Loucy (cell line): ENCODE measurements around the gene FUT7.

ENCODE experiments used
- H2AFZ ChIP-seq: fragments of 200-600 bp; sonication (generic); 2 replicates; pipeline ENCODE4 v1.6.0; 2016; ENCODE audit warnings: antibody characterized with exemption, mild to moderate bottlenecking, low read length, moderate library complexity
- H3F3A ChIP-seq: fragments of 200-600 bp; 2 replicates; pipeline ENCODE4 v1.6.0; 2016; ENCODE audit warnings: antibody characterized with exemption, low read depth, mild to moderate bottlenecking
- H3K27me3 ChIP-seq: fragments of 200-600 bp; sonication (generic); 2 replicates; pipeline ENCODE4 v1.6.1; 2014; ENCODE audit warnings: low read length, mild to moderate bottlenecking; ENCODE audit not compliant: insufficient read depth, poor library complexity, severe bottlenecking
- H3K36me3 ChIP-seq: fragments of 200-600 bp; sonication (generic); 2 replicates; pipeline ENCODE4 v1.6.1; 2016; ENCODE audit warnings: low read length; ENCODE audit not compliant: insufficient read depth
- H3K4me1 ChIP-seq: fragments of 200-600 bp; sonication (generic); 2 replicates; pipeline ENCODE4 v1.5.1; 2014; ENCODE audit warnings: low read length, mild to moderate bottlenecking; ENCODE audit not compliant: insufficient read depth, poor library complexity, severe bottlenecking
- H3K4me2 ChIP-seq: fragments of 200-600 bp; sonication (generic); 2 replicates; pipeline ENCODE4 v1.6.0; 2014; ENCODE audit warnings: antibody characterized with exemption, low read length, low read depth, mild to moderate bottlenecking; ENCODE audit not compliant: poor library complexity, severe bottlenecking
- H3K4me3 ChIP-seq: fragments of 200-600 bp; sonication (generic); 2 replicates; pipeline ENCODE4 v1.5.1; 2014; ENCODE audit warnings: low read length, mild to moderate bottlenecking, mixed read lengths; ENCODE audit not compliant: poor library complexity, severe bottlenecking
- H3K79me2 ChIP-seq: fragments of 200-600 bp; sonication (generic); 2 replicates; pipeline ENCODE4 v1.6.1; 2014; ENCODE audit warnings: low read length; ENCODE audit not compliant: insufficient read depth
- H3K9ac ChIP-seq: fragments of 200-600 bp; sonication (generic); 2 replicates; pipeline ENCODE4 v1.6.0; 2014; ENCODE audit warnings: mild to moderate bottlenecking, low read depth, low read length, moderate library complexity; ENCODE audit not compliant: poor library complexity, severe bottlenecking
- H3K9me2 ChIP-seq: fragments of 200-600 bp; sonication (generic); replicated peaks from 2 replicates; pipeline ENCODE4 v1.6.1; 2016; ENCODE audit warnings: low read depth, low read length, mixed read lengths
- H3K9me3 ChIP-seq: fragments of 200-600 bp; sonication (generic); 2 replicates; pipeline ENCODE4 v1.6.1; 2014; ENCODE audit warnings: mild to moderate bottlenecking, antibody characterized with exemption, low read length, low read depth; ENCODE audit not compliant: insufficient read depth
- H4K20me1 ChIP-seq: fragments of 200-600 bp; sonication (generic); 2 replicates; pipeline ENCODE4 v1.6.0; 2014; ENCODE audit warnings: antibody characterized with exemption, low read length, mild to moderate bottlenecking; ENCODE audit not compliant: insufficient read depth, poor library complexity, severe bottlenecking
- CTCF ChIP-seq: fragments of 200-600 bp; sonication (generic); conservative IDR thresholded peaks from 2 replicates; pipeline ENCODE4 v1.5.1; 2014; ENCODE audit warnings: mild to moderate bottlenecking, antibody characterized with exemption, low read length
- EZH2phosphoT487 ChIP-seq: fragments of 200-600 bp; IDR thresholded peaks from 2 replicates; pipeline ENCODE4 v1.6.1; 2018; ENCODE audit warnings: antibody characterized with exemption, mild to moderate bottlenecking, moderate library complexity, borderline replicate concordance

The FUT7 gene

GRCh38 chr9:137009938-137010732 lies 21.8 kb downstream of the FUT7 start:
- no peaks in the 10 kb centered on the region for H3K36me3 ChIP-seq
- TF ChIP-seq EZH2phosphoT487 (no peak), CTCF (no peak)
- H3F3A ChIP-seq = no peaks in the 10 kb centered on the region
- H3K4me1 ChIP-seq = no peaks in the 10 kb centered on the region
- H3K9me3 ChIP-seq = no peaks in the 10 kb centered on the region
- no peaks in the 10 kb centered on the region for H3K27me3 ChIP-seq
- H3K4me2 ChIP-seq = no peak overlapping the region
- H2AFZ ChIP-seq = no peak overlapping the region
- no peaks in the 10 kb centered on the region for H4K20me1 ChIP-seq
- H3K9ac ChIP-seq = no peak overlapping the region
- H3K9me2 ChIP-seq = no peaks in the 10 kb centered on the region
- H3K4me3 ChIP-seq = no peak overlapping the region
- H3K79me2 ChIP-seq = no peaks in the 10 kb centered on the region

DNA sequence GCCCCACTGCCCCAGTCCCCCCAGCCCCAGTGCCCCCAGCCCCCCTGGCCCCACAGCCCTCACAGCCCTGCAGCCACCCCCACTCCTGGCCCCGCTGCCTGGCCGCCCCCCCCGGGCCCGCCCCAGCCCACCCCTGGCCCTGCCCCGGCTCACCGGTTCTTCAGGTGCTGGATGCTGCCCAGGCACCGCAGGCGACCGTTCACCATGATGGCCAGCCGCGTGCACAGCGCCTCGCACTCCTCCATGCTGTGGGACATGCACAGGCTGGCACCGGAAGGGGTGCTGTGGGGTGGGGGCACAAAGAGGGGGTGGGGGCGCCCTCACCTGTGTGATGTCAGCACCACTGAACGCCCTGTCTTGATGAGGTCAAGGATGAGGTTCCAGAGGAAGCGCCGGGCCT lies 22.7 kb downstream of the FUT7 start:
- Histone ChIP-seq H2AFZ (no peak overlapping the region), H3K4me1 (no peaks in the 10 kb centered on the region), H3F3A (no peaks in the 10 kb centered on the region), H3K27me3 (no peaks in the 10 kb centered on the region), H3K9me2 (no peaks in the 10 kb centered on the region), H4K20me1 (no peaks in the 10 kb centered on the region), H3K4me3 (no peak overlapping the region), H3K79me2 (no peaks in the 10 kb centered on the region), H3K9me3 (no peaks in the 10 kb centered on the region), H3K36me3 (no peaks in the 10 kb centered on the region), H3K9ac (no peak overlapping the region), H3K4me2 (no peak overlapping the region)
- TF ChIP-seq EZH2phosphoT487 (no peak), CTCF (no peak)

DNA sequence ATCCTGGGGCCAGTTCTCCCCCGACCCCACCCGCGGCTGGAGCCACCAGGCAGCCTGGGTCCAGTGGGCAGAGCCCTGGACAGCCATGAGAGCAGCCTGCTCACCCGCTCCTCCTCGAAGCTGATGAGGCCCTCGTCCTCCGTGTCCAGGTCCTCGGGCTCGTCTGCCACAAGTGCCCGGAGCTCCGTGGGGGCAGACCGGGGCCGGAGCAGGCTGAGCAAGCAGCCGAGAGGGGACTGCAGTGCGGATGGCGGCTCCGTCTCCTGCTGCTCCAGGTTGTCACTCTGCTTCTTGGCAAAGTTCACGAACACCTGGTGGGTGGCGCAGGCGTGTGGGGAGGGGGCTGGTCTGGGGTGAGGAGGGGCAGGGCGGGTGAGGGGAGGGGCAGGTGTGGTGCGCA lies 23.6 kb downstream of the FUT7 start:
- H3K4me2 ChIP-seq = no peak overlapping the region
- H3K9ac ChIP-seq = no peak overlapping the region
- H3K9me3 ChIP-seq = no peaks in the 10 kb centered on the region
- no peak for TF ChIP-seq CTCF
- no peak for TF ChIP-seq EZH2phosphoT487
- H3K4me1 ChIP-seq = no peaks in the 10 kb centered on the region
- H3K79me2 ChIP-seq = no peaks in the 10 kb centered on the region
- H2AFZ ChIP-seq = no peak overlapping the region
- H4K20me1 ChIP-seq = no peaks in the 10 kb centered on the region
- H3K27me3 ChIP-seq = no peaks in the 10 kb centered on the region
- H3K9me2 ChIP-seq = no peaks in the 10 kb centered on the region
- H3K4me3 ChIP-seq = no peak overlapping the region
- no peaks in the 10 kb centered on the region for H3F3A ChIP-seq
- H3K36me3 ChIP-seq = no peaks in the 10 kb centered on the region
